HUES48 (cell line): ENCODE data around the gene GRXCR2.
A peak's percentile ranks its signal among the peaks of the same experiment; 100 is the strongest.

Experiments
- H3K27ac ChIP-seq: one replicate; pipeline ENCODE4 v1.7.0; 2013; ENCODE audit warnings: low read depth, low read length, inconsistent platforms
- H3K27me3 ChIP-seq: 2 replicates; pipeline ENCODE4 v1.6.1; 2013; ENCODE audit warnings: mild to moderate bottlenecking, low read length; ENCODE audit not compliant: control insufficient read depth, insufficient read depth
- H3K36me3 ChIP-seq: 2 replicates; pipeline ENCODE4 v1.6.1; 2013; ENCODE audit warnings: low read length; ENCODE audit not compliant: control insufficient read depth, insufficient read depth
- H3K4me1 ChIP-seq: 2 replicates; pipeline ENCODE4 v1.6.1; 2013; ENCODE audit warnings: mild to moderate bottlenecking, low read length; ENCODE audit not compliant: control insufficient read depth, insufficient read depth
- H3K4me3 ChIP-seq: 2 replicates; pipeline ENCODE4 v1.5.1; 2013; ENCODE audit warnings: mild to moderate bottlenecking, low read depth, low read length
- H3K9ac ChIP-seq: 2 replicates; pipeline ENCODE4 v1.6.1; 2013; ENCODE audit warnings: mild to moderate bottlenecking, low read depth, low read length, moderate library complexity
- H3K9me3 ChIP-seq: 2 replicates; pipeline ENCODE4 v1.6.1; 2013; ENCODE audit warnings: low read length; ENCODE audit not compliant: control insufficient read depth, insufficient read depth

Gene GRXCR2, protein sequence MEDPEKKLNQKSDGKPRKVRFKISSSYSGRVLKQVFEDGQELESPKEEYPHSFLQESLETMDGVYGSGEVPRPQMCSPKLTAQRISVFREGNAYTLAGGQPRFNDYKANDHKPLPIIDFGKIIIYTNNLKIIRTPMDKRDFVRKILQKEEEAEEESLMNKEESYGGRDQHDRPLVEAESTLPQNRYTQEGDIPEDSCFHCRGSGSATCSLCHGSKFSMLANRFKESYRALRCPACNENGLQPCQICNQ

DNA sequence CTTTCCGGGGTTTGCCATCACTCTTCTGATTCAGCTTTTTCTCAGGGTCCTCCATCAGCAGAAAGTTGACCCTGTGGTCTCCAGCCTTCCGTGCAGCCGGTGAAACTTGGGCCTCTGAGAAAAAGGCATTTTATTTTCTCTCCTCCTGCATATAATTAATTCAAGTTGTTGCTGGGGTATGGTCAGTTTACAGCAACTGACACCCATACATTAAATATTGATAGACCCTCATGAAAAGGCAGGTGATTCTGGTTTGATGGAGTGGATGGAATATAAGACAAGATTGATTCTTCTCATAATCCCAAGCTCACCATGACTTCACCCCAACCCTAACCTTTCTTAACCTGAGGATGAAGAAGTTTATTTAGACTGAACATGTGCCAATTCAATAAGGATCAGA lies at the start of gene GRXCR2:
Gene GRXCR2 (minus strand): TSS at position 101 of the 400 bp plus-strand sequence. CDS start 46 bp downstream, at position 55.
- Histone ChIP-seq H3K9me3 (no peaks in the 10 kb centered on the region), H3K36me3 (no peaks in the 10 kb centered on the region), H3K27me3 (no peaks in the 10 kb centered on the region), H3K9ac (no peak within 1 kb of the TSS), H3K4me1 (no peaks in the 10 kb centered on the region), H3K27ac (no peak within 1 kb of the TSS), H3K4me3 (no peak within 1 kb of the TSS)

DNA sequence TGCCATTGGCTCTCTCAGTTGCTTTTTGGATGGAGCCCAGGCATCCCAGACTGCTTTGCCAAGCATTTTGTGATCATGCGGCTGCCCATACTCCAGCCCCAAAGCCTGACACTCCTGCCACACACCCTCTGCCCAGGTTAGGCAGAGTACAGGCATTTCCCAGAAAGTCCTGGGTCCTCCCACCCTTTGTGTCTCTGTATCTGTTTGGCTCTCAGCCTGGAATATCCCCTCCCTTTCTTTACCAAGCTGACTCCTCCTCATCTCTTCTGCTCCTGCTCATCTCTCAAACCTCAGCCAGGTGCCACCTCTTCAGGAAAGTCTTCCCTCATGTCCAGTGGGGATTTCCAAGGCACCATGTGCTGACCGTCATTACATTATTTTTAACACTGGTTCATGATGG lies 49.2 kb upstream of the GRXCR2 start:
- H3K27ac ChIP-seq = no peak overlapping the region
- no peak overlapping the region for H3K9ac ChIP-seq
- H3K9me3 ChIP-seq = no peaks in the 10 kb centered on the region
- peaks cover 28% of the 10 kb centered on the region for H3K4me1 ChIP-seq
- no peaks in the 10 kb centered on the region for H3K36me3 ChIP-seq
- H3K4me3 ChIP-seq = no peak overlapping the region
- no peaks in the 10 kb centered on the region for H3K27me3 ChIP-seq

DNA sequence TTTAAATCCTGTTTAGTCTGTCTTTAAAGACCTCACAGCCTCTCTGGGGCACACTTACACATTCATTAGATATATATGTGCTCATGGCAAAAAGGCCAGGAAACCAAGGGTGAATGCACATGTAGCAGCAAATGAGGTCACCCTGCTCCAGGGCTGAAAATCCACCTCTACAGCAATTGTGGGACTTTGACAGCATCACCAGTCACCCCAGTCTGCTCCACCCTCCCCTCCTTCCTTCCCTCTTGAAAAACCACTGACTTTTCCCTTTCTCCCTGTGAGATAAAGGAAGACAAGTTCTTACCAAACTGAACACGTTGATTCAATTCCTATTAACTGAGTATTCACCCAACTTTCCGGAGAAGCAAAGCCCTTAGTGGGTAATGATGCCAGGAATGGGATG lies 48.4 kb upstream of the GRXCR2 start:
- H3K9me3 ChIP-seq = no peaks in the 10 kb centered on the region
- peaks cover 28% of the 10 kb centered on the region for H3K4me1 ChIP-seq
- no peaks in the 10 kb centered on the region for H3K27me3 ChIP-seq
- no peak overlapping the region for H3K4me3 ChIP-seq
- no peak overlapping the region for H3K9ac ChIP-seq
- H3K36me3 ChIP-seq = no peaks in the 10 kb centered on the region
- H3K27ac ChIP-seq = no peak overlapping the region

DNA sequence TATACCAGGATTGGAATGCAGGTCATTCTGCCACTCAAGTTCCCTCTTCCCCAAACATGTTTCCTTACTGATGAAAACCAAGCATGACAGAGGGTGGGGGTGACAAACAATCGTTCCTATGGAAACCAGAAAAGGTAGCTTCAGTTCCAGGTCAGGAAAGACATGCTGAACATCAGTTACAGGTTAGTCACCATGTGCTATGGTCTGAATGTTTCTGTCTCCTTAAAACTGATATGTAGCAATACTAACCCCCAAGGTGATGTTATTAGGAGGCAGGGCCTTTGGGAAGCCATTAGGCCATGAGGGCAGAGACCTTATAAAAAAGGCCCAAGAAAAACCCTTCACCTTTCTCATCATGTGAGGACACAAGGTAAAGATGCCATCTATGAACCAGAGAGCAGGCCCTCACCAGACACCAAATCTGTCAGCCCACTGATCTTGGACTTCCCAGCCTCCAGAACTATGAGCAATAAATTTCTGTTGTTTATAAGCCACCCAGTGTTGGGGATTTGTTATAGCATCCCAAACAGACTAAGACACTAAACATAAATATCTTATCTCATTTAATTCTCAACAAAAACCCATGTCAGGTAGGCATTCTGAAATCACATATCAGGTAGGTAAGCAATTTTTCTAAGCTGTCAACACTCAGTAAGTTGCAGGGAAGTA lies 47.9 kb upstream of the GRXCR2 start:
- H3K4me1 ChIP-seq = peaks cover 24% of the 10 kb centered on the region
- H3K27me3 ChIP-seq = no peaks in the 10 kb centered on the region
- H3K27ac ChIP-seq = no peak overlapping the region
- no peak overlapping the region for H3K9ac ChIP-seq
- H3K9me3 ChIP-seq = no peaks in the 10 kb centered on the region
- H3K4me3 ChIP-seq = no peak overlapping the region
- H3K36me3 ChIP-seq = no peaks in the 10 kb centered on the region

DNA sequence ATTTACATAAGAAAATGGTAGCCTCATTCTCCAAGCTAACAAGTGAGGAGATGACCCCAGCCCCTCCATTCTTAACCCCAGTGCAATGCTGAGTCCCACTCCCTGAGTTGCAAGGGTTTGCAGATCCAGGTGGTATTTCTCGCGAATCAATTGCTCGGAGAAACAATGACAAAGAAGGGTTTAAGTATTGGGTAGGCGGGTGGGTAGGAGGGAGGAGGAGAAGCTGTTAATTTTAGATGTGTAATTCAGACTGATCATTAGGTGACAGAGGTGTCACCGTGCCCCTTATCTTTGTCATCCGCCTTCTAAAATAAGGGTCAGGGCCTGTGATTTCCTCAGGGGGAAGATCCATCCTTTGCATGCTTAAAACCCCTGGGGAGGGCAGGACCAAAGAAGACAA lies 46.6 kb upstream of the GRXCR2 start:
- H3K27me3 ChIP-seq = no peaks in the 10 kb centered on the region
- peaks cover 11% of the 10 kb centered on the region for H3K4me1 ChIP-seq
- H3K36me3 ChIP-seq = no peaks in the 10 kb centered on the region
- no peaks in the 10 kb centered on the region for H3K9me3 ChIP-seq
- H3K27ac ChIP-seq = no peak overlapping the region
- H3K9ac ChIP-seq = no peak overlapping the region
- no peak overlapping the region for H3K4me3 ChIP-seq

DNA sequence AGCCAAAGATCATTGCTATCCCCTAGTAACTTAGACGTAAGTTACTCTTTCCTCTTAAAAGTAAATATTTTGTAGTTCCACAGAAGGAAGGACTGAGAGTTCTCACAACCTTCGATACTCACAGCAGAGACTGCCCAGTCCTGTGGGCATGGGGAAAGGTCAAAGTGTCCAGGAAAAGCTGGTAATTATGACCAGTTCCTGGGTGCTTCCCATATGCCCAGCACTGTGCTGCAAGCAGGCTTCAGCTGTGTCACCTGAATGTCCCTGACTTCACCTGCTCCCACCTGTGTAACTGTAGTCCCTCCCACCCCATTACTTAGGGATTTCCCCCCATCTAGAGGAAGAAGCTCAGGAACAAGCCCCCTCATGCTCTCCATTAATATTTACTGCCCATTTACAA lies 45.6 kb upstream of the GRXCR2 start:
- no peaks in the 10 kb centered on the region for H3K36me3 ChIP-seq
- H3K4me3 ChIP-seq = no peak overlapping the region
- no peaks in the 10 kb centered on the region for H3K9me3 ChIP-seq
- H3K27me3 ChIP-seq = no peaks in the 10 kb centered on the region
- no peak overlapping the region for H3K9ac ChIP-seq
- H3K27ac ChIP-seq = no peak overlapping the region
- peaks cover 10% of the 10 kb centered on the region for H3K4me1 ChIP-seq

DNA sequence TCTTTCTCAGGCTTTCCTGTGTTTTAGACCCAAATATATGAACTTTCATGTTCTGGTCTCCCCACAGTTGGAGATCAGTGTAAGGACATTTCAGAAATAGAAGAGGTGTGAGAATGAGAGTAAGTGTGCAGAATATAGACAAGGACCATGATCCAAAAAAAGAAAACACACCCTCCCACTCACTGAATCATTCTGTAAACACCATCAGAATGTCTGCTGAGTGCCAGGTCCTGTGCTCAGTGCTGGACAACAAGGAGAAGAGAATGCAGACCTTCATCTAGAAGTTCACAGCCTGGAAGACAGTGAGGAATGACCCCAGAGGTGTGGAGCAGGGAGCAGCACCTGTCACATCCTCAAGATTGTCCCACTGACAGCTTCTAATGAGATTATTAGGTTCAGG lies 44.5 kb upstream of the GRXCR2 start:
- H3K27me3 ChIP-seq = no peaks in the 10 kb centered on the region
- no peak overlapping the region for H3K9ac ChIP-seq
- H3K4me1 ChIP-seq = peaks cover 10% of the 10 kb centered on the region
- no peaks in the 10 kb centered on the region for H3K36me3 ChIP-seq
- H3K27ac ChIP-seq = no peak overlapping the region
- no peaks in the 10 kb centered on the region for H3K9me3 ChIP-seq
- no peak overlapping the region for H3K4me3 ChIP-seq

DNA sequence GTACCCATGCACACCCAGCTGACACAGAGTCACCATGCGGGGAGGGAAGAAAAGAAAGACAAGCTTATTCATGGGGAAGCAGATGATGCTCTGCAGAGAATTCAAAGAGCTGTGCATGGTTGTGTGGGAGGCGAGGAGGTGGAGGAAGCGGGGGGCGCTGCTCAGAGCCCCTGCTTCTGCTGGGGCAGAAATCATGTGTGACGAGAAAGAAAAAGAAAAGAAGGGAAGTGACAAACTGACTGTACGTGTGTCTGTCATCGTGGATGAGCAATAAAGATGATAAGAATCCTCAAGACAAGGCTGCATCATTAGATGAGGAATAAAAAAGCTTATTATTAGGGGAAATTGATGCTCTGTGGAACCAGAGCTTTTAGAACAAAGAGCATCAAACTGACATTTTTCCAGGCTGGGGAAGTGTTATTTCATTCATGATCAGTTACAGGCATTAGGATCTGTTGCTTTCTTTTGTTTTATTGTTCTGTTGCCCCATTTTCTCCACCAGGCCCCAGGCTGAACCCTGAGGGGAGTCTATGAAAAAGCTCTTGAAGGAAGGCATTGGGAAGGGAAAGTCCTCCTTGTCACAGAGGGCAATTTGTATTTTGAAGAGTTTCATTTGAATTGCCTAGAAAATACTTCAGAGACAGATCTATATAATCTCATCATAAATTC lies 43.3 kb upstream of the GRXCR2 start:
- Histone ChIP-seq H3K27ac (peak overlapping the region; percentile 5), H3K9ac (no peak overlapping the region)

DNA sequence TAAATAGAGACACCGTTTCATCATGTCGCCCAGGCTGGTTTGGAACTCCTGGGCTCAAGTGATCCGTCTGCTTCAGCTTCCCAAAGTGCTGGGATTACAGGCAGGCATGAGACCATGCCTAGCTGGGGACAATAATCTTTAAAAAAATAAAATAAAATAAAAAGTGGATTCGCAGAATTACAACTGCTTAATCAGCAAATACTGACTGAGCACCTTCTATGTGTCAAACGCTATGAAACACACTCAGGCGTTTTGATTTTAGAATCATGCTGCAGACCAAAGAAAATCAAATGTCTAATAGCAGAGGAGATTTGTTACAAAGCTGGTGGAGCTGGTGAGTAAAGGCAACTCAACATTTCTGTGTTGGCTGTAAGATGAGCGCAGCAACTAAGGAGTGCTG lies 40.9 kb upstream of the GRXCR2 start:
- Histone ChIP-seq H3K27me3 (no peaks in the 10 kb centered on the region), H3K9me3 (no peaks in the 10 kb centered on the region), H3K9ac (no peak overlapping the region), H3K36me3 (no peaks in the 10 kb centered on the region), H3K27ac (no peak overlapping the region), H3K4me1 (peaks cover under 1% of the 10 kb centered on the region; the same call in 1 of the 2 replicates), H3K4me3 (no peak overlapping the region)

More for the DNA sequence above, 43.3 kb upstream of the GRXCR2 start:
- H3K36me3 ChIP-seq = no peaks in the 10 kb centered on the region
- H3K27me3 ChIP-seq = no peaks in the 10 kb centered on the region
- no peaks in the 10 kb centered on the region for H3K9me3 ChIP-seq
- no peak overlapping the region for H3K4me3 ChIP-seq
- peaks cover 10% of the 10 kb centered on the region for H3K4me1 ChIP-seq

DNA sequence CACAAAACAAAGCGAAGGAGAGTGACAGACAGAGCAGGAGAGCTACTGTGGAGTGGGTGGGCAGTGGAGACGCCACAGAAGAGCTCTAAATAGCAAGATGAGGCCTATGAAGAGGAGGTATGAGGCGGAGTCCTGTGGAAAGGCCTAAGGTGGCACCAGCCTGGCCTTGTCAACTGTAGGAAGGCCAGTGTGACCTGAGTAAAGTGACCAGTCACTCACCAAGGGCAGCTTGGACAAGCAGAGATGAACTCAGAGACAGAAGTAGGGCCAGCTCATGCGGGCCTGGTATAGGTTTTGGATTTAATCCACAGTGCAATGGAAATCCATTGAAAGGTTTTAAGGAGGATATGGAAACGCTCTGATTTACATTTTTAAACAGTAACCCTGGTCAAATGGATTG lies 39.8 kb upstream of the GRXCR2 start:
- 0 out of 2 replicates have a peak, but pooled peaks cover 4% of the 10 kb centered on the region for H3K4me1 ChIP-seq
- no peak overlapping the region for H3K4me3 ChIP-seq
- H3K9ac ChIP-seq = no peak overlapping the region
- no peak overlapping the region for H3K27ac ChIP-seq
- H3K27me3 ChIP-seq = no peaks in the 10 kb centered on the region
- no peaks in the 10 kb centered on the region for H3K9me3 ChIP-seq
- no peaks in the 10 kb centered on the region for H3K36me3 ChIP-seq

DNA sequence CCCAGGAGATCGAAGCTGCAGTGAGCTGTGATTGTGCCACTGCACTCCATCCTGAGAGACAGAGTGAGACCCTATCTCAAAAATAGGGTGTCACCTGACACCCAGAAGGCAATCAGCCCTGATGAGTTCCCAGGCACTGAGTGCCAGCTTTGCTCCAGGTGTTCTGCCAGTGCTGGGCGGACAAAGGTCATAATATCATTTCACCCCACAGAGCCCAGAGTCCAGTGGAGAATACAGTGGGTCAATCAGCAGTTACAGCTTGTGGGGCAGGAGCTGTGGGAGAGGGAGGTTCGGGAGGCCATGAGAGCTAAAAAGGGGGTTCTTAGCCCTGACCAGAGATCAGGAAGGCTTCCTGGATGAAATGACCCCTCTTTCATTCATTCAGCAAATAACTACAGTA lies 39.2 kb upstream of the GRXCR2 start:
- Histone ChIP-seq H3K9ac (no peak overlapping the region), H3K36me3 (no peaks in the 10 kb centered on the region), H3K4me1 (0 out of 2 replicates have a peak, but pooled peaks cover 4% of the 10 kb centered on the region), H3K4me3 (no peak overlapping the region), H3K27ac (no peak overlapping the region), H3K9me3 (no peaks in the 10 kb centered on the region), H3K27me3 (no peaks in the 10 kb centered on the region)
